IPS DF 6.9 (cell line): ENCODE results near the gene MICAL2.
"Not testable (repeated sequence)": the region's sequence is repeated elsewhere in the genome, so short reads cannot be mapped to it uniquely, and the experiment has no call there.

Experiments used
- DNase-seq: peaks from one replicate; pipeline ENCODE4 v3.0.0-alpha.2; 2013; ENCODE audit warnings: low read depth, low spot score
- H3K27ac ChIP-seq: one replicate; pipeline ENCODE4 v1.5.1; 2013; ENCODE audit warnings: low read length, control low read depth
- H3K27me3 ChIP-seq: 2 replicates; pipeline ENCODE4 v1.6.1; 2013; ENCODE audit warnings: mild to moderate bottlenecking, low read length; ENCODE audit not compliant: control insufficient read depth, insufficient read depth
- H3K36me3 ChIP-seq: 2 replicates; pipeline ENCODE4 v1.6.1; 2013; ENCODE audit warnings: low read length; ENCODE audit not compliant: control insufficient read depth, insufficient read depth
- H3K4me1 ChIP-seq: 2 replicates; pipeline ENCODE4 v1.6.1; 2013; ENCODE audit warnings: low read length; ENCODE audit not compliant: control insufficient read depth, insufficient read depth
- H3K4me3 ChIP-seq: 2 replicates; pipeline ENCODE4 v1.5.1; 2013; ENCODE audit warnings: mild to moderate bottlenecking, low read length
- H3K9me3 ChIP-seq: 2 replicates; pipeline ENCODE4 v1.6.1; 2013; ENCODE audit warnings: low read length, inconsistent platforms; ENCODE audit not compliant: control insufficient read depth, insufficient read depth
- WGBS: extraction: QIAGEN DNeasy Blood & Tissue Kit; methylation state at CpG from one replicate; pipeline ENCODE4 v1.1.7; 2013; ENCODE audit warnings: mixed read lengths, missing lambda C conversion rate; ENCODE audit not compliant: insufficient read length, insufficient coverage; 5-methylcytosine and 5-hydroxymethylcytosine counted together

Gene MICAL2

GRCh38 chr11:12146678-12147077, 36.3 kb downstream of the MICAL2 start:
- H3K4me1 ChIP-seq, H3K27me3 ChIP-seq: not testable (repeated sequence)
- WGBS, result no CpG with 5 or more reads among the region's 3 CpGs

GRCh38 chr11:12147827-12148226, 37.4 kb downstream of the MICAL2 start:
- H3K9me3 ChIP-seq, result no peaks in the 10 kb centered on the region
- no peaks in the 10 kb centered on the region for H3K4me1 ChIP-seq
- H3K27ac ChIP-seq, result no peak overlapping the region
- WGBS, result no CpG with 5 or more reads among the region's 5 CpGs
- H3K36me3 ChIP-seq, result no peaks in the 10 kb centered on the region
- H3K27me3 ChIP-seq, result no peaks in the 10 kb centered on the region
- no peak overlapping the region for H3K4me3 ChIP-seq
- no peak for DNase-seq

More at GRCh38 chr11:12146678-12147077, 36.3 kb downstream of the MICAL2 start:
- not testable (repeated sequence) for DNase-seq, H3K27ac ChIP-seq, H3K4me3 ChIP-seq, H3K9me3 ChIP-seq, H3K36me3 ChIP-seq

- Histone ChIP-seq H3K9me3 (no peaks in the 10 kb centered on the region), H3K4me3 (no peak overlapping the region), H3K4me1 (no peaks in the 10 kb centered on the region), H3K27me3 (no peaks in the 10 kb centered on the region), H3K27ac (no peak overlapping the region), H3K36me3 (no peaks in the 10 kb centered on the region)
- no CpG with 5 or more reads among the region's 3 CpGs for whole genome bisulfite sequencing
- DNase-seq, result no peak
Measured at GRCh38 chr11:12148466-12148865, 38.1 kb downstream of the MICAL2 start.

GRCh38 chr11:12148882-12149281, 38.5 kb downstream of the MICAL2 start:
- DNase-seq, result no peak
- H3K27ac ChIP-seq, result no peak overlapping the region
- H3K4me1 ChIP-seq, result no peaks in the 10 kb centered on the region
- no peaks in the 10 kb centered on the region for H3K9me3 ChIP-seq
- H3K4me3 ChIP-seq, result no peak overlapping the region
- no peaks in the 10 kb centered on the region for H3K36me3 ChIP-seq
- 100% methylated on average over 1 of the region's 4 CpGs for WGBS
- H3K27me3 ChIP-seq, result no peaks in the 10 kb centered on the region

- no CpG with 5 or more reads among the region's 6 CpGs for WGBS
Measured at GRCh38 chr11:12149672-12150225, 39.4 kb downstream of the MICAL2 start.

GRCh38 chr11:12150831-12151382, 40.5 kb downstream of the MICAL2 start:
- no peaks in the 10 kb centered on the region for H3K9me3 ChIP-seq
- H3K4me1 ChIP-seq, result no peaks in the 10 kb centered on the region
- H3K27me3 ChIP-seq, result no peaks in the 10 kb centered on the region
- no peaks in the 10 kb centered on the region for H3K36me3 ChIP-seq
- no CpG with 5 or more reads among the region's 10 CpGs for WGBS
- no peak for DNase-seq
- no peak overlapping the region for H3K4me3 ChIP-seq
- no peak overlapping the region for H3K27ac ChIP-seq

More at GRCh38 chr11:12149672-12150225, 39.4 kb downstream of the MICAL2 start:
- no peaks in the 10 kb centered on the region for H3K27me3 ChIP-seq
- no peaks in the 10 kb centered on the region for H3K36me3 ChIP-seq
- H3K9me3 ChIP-seq, result no peaks in the 10 kb centered on the region
- H3K4me3 ChIP-seq, result no peak overlapping the region
- no peak overlapping the region for H3K27ac ChIP-seq
- DNase-seq, result no peak
- H3K4me1 ChIP-seq, result no peaks in the 10 kb centered on the region

- Histone ChIP-seq H3K4me1 (no peaks in the 10 kb centered on the region), H3K27me3 (no peaks in the 10 kb centered on the region), H3K27ac (no peak overlapping the region), H3K4me3 (no peak overlapping the region), H3K36me3 (no peaks in the 10 kb centered on the region), H3K9me3 (no peaks in the 10 kb centered on the region)
- no CpG with 5 or more reads among the region's 2 CpGs for WGBS
- DNase-seq, result no peak
Measured at GRCh38 chr11:12152321-12152720, 41.9 kb downstream of the MICAL2 start.

GRCh38 chr11:12154871-12155668, 44.7 kb downstream of the MICAL2 start:
- WGBS, result no CpG with 5 or more reads among the region's 6 CpGs
- Histone ChIP-seq H3K36me3 (no peaks in the 10 kb centered on the region), H3K4me1 (no peaks in the 10 kb centered on the region), H3K4me3 (no peak overlapping the region), H3K9me3 (no peaks in the 10 kb centered on the region), H3K27me3 (no peaks in the 10 kb centered on the region), H3K27ac (no peak overlapping the region)
- DNase-seq, result no peak

- Histone ChIP-seq H3K9me3 (no peaks in the 10 kb centered on the region), H3K27me3 (no peaks in the 10 kb centered on the region), H3K27ac (no peak overlapping the region), H3K36me3 (no peaks in the 10 kb centered on the region), H3K4me1 (no peaks in the 10 kb centered on the region), H3K4me3 (no peak overlapping the region)
- DNase-seq, result no peak
- WGBS, result no CpG with 5 or more reads among the region's 8 CpGs
Measured at GRCh38 chr11:12155696-12156095, 45.3 kb downstream of the MICAL2 start.

GRCh38 chr11:12156301-12157140, 46.1 kb downstream of the MICAL2 start:
- Histone ChIP-seq H3K4me3 (no peak overlapping the region), H3K4me1 (no peaks in the 10 kb centered on the region), H3K27me3 (no peaks in the 10 kb centered on the region), H3K27ac (no peak overlapping the region), H3K9me3 (no peaks in the 10 kb centered on the region), H3K36me3 (no peaks in the 10 kb centered on the region)
- no CpG with 5 or more reads among the region's 7 CpGs for WGBS
- DNase-seq, result no peak
